HepG2 (cell line): ENCODE data around the gene KANK4.

Experiments used
- BCL6 ChIP-seq: IDR thresholded peaks from 2 replicates; pipeline ENCODE4 v1.6.1; 2016; ENCODE audit warnings: missing genetic modification reagents, missing compliant biosample characterization
- BRCA1 ChIP-seq: sonication (generic); formaldehyde crosslinking; IDR thresholded peaks from 2 replicates; pipeline ENCODE4 v1.4.0; 2020; ENCODE audit warnings: missing genetic modification reagents
- CTCF ChIP-seq: sonication (generic); formaldehyde crosslinking; IDR thresholded peaks from 2 replicates; pipeline ENCODE4 v1.5.0; 2020; ENCODE audit warnings: mild to moderate bottlenecking, missing genetic modification reagents, moderate library complexity
- JUNB ChIP-seq: sonication (generic); formaldehyde crosslinking; IDR thresholded peaks from 2 replicates; pipeline ENCODE4 v1.8.0; 2022; ENCODE audit warnings: missing genetic modification reagents, mild to moderate bottlenecking, borderline replicate concordance
- JUND ChIP-seq: sonication (generic); formaldehyde crosslinking; IDR thresholded peaks from 2 replicates; pipeline ENCODE4 v1.8.0; 2022; ENCODE audit warnings: mild to moderate bottlenecking, missing genetic modification reagents
- MBNL3 ChIP-seq: fragments of 250-450 bp; sonication (Bioruptor Pico); conservative IDR thresholded peaks from 2 replicates; pipeline ENCODE4 v1.8.0; 2022; ENCODE audit warnings: mild to moderate bottlenecking, inconsistent platforms
- PITX1 ChIP-seq: sonication (generic); formaldehyde crosslinking; IDR thresholded peaks from 2 replicates; pipeline ENCODE4 v1.5.1; 2020; ENCODE audit warnings: mild to moderate bottlenecking, missing genetic modification reagents
- XBP1 ChIP-seq: sonication (generic); formaldehyde crosslinking; IDR thresholded peaks from 2 replicates; pipeline ENCODE4 v1.5.0; 2020; ENCODE audit warnings: missing genetic modification reagents
- ZNF260 ChIP-seq: sonication (generic); formaldehyde crosslinking; IDR thresholded peaks from 2 replicates; pipeline ENCODE4 v1.4.0; 2020; ENCODE audit warnings: missing genetic modification reagents, low read depth, mild to moderate bottlenecking, borderline replicate concordance
- ZNF431 ChIP-seq: sonication (generic); formaldehyde crosslinking; IDR thresholded peaks from 2 replicates; pipeline ENCODE4 v1.9.0; 2022; ENCODE audit warnings: missing genetic modification reagents, low read depth, mild to moderate bottlenecking, borderline replicate concordance
- ZNF75D ChIP-seq: sonication (generic); formaldehyde crosslinking; IDR thresholded peaks from 2 replicates; pipeline ENCODE4 v1.8.1; 2023; ENCODE audit warnings: missing genetic modification reagents, mild to moderate bottlenecking, borderline replicate concordance
- TF ChIP-seq, protein P1 (sequence below): sonication (generic); formaldehyde crosslinking; IDR thresholded peaks from 2 replicates; pipeline ENCODE4 v1.4.0; 2020; ENCODE audit warnings: missing genetic modification reagents

DNA sequence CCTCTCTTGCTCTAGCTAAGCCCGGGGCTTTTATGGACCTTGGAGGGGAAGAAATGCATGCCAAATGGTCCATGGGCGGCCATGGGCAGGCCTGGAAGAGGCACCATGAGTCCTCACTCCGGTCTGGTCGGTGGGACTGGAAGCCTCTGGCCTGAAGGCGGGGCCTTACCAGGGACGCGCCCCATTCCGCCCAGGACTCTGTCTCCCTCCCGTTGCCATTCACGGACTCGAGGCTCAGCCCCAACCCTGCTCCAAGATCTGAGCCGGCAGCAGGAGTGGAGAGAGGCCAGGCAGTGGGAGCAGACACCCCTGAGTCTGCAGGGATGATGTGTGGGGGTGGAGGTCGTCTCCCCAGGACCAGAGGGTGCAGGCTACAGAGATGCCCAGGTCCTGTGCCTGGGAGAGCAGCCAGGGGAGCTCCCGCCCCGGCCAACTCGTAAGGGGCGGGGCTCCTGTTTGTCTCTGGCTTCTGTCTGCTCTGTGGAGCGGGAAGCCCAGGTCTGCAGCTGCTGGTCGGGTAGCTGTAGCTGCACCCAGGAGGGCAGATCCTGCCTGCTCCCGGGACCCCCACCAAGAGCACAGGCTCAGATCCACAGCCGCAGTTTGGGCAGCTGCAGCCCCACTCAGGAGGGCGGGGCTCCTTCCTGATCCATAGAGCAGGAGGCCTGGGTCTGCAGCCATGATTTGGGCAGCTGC is 8.3 kb upstream of the KANK4 start:
- TF ChIP-seq BRCA1 (no peak), ZNF75D (CRISPR knock-in tag) (no peak), ZNF431 (CRISPR knock-in tag) (no peak), BCL6 (CRISPR knock-in tag) (no peak; the same call in 1 of the 2 replicates), ZNF260 (CRISPR knock-in tag) (no peak), XBP1 (no peak), CTCF (CRISPR knock-in tag) (0 out of 2 replicates have a peak, but pooled peaks have one; percentile 16), JUND (no peak), MBNL3 (CRISPR knock-in tag) (no peak), PITX1 (CRISPR knock-in tag) (no peak; the same call in 1 of the 2 replicates), JUNB (CRISPR knock-in tag) (no peak)
- TF ChIP-seq, protein P1, sequence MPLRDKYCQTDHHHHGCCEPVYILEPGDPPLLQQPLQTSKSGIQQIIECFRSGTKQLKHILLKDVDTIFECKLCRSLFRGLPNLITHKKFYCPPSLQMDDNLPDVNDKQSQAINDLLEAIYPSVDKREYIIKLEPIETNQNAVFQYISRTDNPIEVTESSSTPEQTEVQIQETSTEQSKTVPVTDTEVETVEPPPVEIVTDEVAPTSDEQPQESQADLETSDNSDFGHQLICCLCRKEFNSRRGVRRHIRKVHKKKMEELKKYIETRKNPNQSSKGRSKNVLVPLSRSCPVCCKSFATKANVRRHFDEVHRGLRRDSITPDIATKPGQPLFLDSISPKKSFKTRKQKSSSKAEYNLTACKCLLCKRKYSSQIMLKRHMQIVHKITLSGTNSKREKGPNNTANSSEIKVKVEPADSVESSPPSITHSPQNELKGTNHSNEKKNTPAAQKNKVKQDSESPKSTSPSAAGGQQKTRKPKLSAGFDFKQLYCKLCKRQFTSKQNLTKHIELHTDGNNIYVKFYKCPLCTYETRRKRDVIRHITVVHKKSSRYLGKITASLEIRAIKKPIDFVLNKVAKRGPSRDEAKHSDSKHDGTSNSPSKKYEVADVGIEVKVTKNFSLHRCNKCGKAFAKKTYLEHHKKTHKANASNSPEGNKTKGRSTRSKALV, result no peak
